HEK293T (cell line): Measurements from ENCODE around the gene SRY.

Experiments used
- CTCF ChIA-PET: fragments of 350-600 bp; formaldehyde crosslinking; extraction: SDS; loops from one replicate; lab custom pipeline; 2021; ENCODE audit warnings: antibody characterized with exemption, inconsistent platforms; lab: Yijun Ruan, JAX
- POLR2A ChIA-PET: fragments of 350-600 bp; formaldehyde crosslinking; extraction: SDS; loops from one replicate; lab custom pipeline; 2020; ENCODE audit warnings: antibody characterized with exemption, inconsistent platforms; lab: Yijun Ruan, JAX
- DNase-seq: peaks from one replicate; pipeline ENCODE4 v3.0.0; 2012; ENCODE audit warnings: mixed read lengths; ENCODE audit errors: extremely low spot score
- ARNT ChIP-seq: fragments of 450-650 bp; IDR thresholded peaks from 2 replicates; pipeline ENCODE4 v1.6.1; 2017; ENCODE audit warnings: mild to moderate bottlenecking
- BHLHE40 ChIP-seq: fragments of 450-650 bp; IDR thresholded peaks from 2 replicates; pipeline ENCODE4 v1.6.1; 2016; ENCODE audit warnings: mild to moderate bottlenecking, moderate library complexity, borderline replicate concordance
- CTBP1 ChIP-seq: fragments of 450-650 bp; IDR thresholded peaks from 2 replicates; pipeline ENCODE4 v1.6.1; 2016; ENCODE audit warnings: borderline replicate concordance
- ELF4 ChIP-seq: fragments of 450-650 bp; IDR thresholded peaks from 2 replicates; pipeline ENCODE4 v1.6.1; 2017; ENCODE audit warnings: antibody characterized with exemption
- FOXA1 ChIP-seq: fragments of 450-650 bp; IDR thresholded peaks from 2 replicates; pipeline ENCODE4 v1.6.1; 2016; ENCODE audit warnings: mild to moderate bottlenecking
- FOXK2 ChIP-seq: fragments of 450-650 bp; IDR thresholded peaks from 2 replicates; pipeline ENCODE4 v1.6.1; 2016; ENCODE audit warnings: mild to moderate bottlenecking
- FOXM1 ChIP-seq: fragments of 450-650 bp; IDR thresholded peaks from 2 replicates; pipeline ENCODE4 v1.6.1; 2017; ENCODE audit warnings: mild to moderate bottlenecking, borderline replicate concordance
- HDGF ChIP-seq: fragments of 450-650 bp; IDR thresholded peaks from 2 replicates; pipeline ENCODE4 v1.6.1; 2017; ENCODE audit warnings: antibody characterized with exemption, borderline replicate concordance
- L3MBTL2 ChIP-seq: fragments of 450-650 bp; conservative IDR thresholded peaks from 2 replicates; pipeline ENCODE4 v1.6.1; 2016; ENCODE audit warnings: mild to moderate bottlenecking
- LEF1 ChIP-seq: fragments of 450-650 bp; IDR thresholded peaks from 2 replicates; pipeline ENCODE4 v1.6.1; 2017; ENCODE audit warnings: mild to moderate bottlenecking, borderline replicate concordance
- NFRKB ChIP-seq: fragments of 450-650 bp; IDR thresholded peaks from 2 replicates; pipeline ENCODE4 v1.6.1; 2016; ENCODE audit warnings: mild to moderate bottlenecking, moderate library complexity
- PKNOX1 ChIP-seq: fragments of 450-650 bp; IDR thresholded peaks from 2 replicates; pipeline ENCODE4 v1.6.1; 2016
- SP1 ChIP-seq: fragments of 450-650 bp; IDR thresholded peaks from 2 replicates; pipeline ENCODE4 v1.6.1; 2017
- SUZ12 ChIP-seq: fragments of 450-650 bp; IDR thresholded peaks from 2 replicates; pipeline ENCODE4 v1.6.1; 2016; ENCODE audit warnings: mild to moderate bottlenecking
- TARDBP ChIP-seq: fragments of 450-650 bp; IDR thresholded peaks from 2 replicates; pipeline ENCODE4 v1.6.1; 2016
- ZNF384 ChIP-seq: fragments of 450-650 bp; IDR thresholded peaks from 2 replicates; pipeline ENCODE4 v1.6.1; 2016

The SRY gene

GRCh38 chrY:2800246-2800645 is 12.8 kb upstream of the SRY start:
- no peak for DNase-seq
- CTCF ChIA-PET, result no interaction called here
- no peak for TF ChIP-seq SUZ12
- TF ChIP-seq FOXK2, result no peak
- TF ChIP-seq TARDBP, result no peak
- no peak for TF ChIP-seq BHLHE40
- TF ChIP-seq ZNF384, result no peak
- no peak for TF ChIP-seq HDGF
- no peak for TF ChIP-seq PKNOX1
- no peak for TF ChIP-seq L3MBTL2
- no peak for TF ChIP-seq FOXM1
- no peak for TF ChIP-seq LEF1
- POLR2A ChIA-PET, result no interaction called here

GRCh38 chrY:2797991-2798390 is 10.5 kb upstream of the SRY start:
- ChIA-PET CTCF (no interaction called here), POLR2A (no interaction called here)
- no peak for TF ChIP-seq FOXM1
- TF ChIP-seq LEF1, result no peak
- TF ChIP-seq FOXA1, result no peak
- TF ChIP-seq ELF4, result no peak
- DNase-seq, result no peak

GRCh38 chrY:2796977-2797523 is 9.6 kb upstream of the SRY start:
- no peak for DNase-seq
- TF ChIP-seq SP1 (no peak), FOXA1 (no peak)
- POLR2A ChIA-PET, result no interaction called here
- CTCF ChIA-PET, result no interaction called here

- CTCF ChIA-PET, result no interaction called here
- TF ChIP-seq FOXA1 (no peak), NFRKB (no peak), CTBP1 (no peak), SUZ12 (no peak), ELF4 (no peak), ZNF384 (no peak), FOXM1 (no peak), TARDBP (no peak), HDGF (no peak), SP1 (no peak), L3MBTL2 (no peak), LEF1 (no peak), FOXK2 (no peak), PKNOX1 (no peak), ARNT (no peak), BHLHE40 (no peak)
- DNase-seq, result no peak
- POLR2A ChIA-PET, result no interaction called here
These were observed 2.3 kb upstream of the SRY start for GRCh38 chrY:2789756-2790155.

- ChIA-PET POLR2A (no interaction called here), CTCF (no interaction called here)
- TF ChIP-seq ELF4 (no peak), SP1 (no peak), FOXM1 (no peak), CTBP1 (no peak), ZNF384 (no peak), FOXK2 (no peak), SUZ12 (no peak), FOXA1 (no peak), LEF1 (no peak)
- DNase-seq, result no peak
These were observed 488 bp downstream of the SRY start for GRCh38 chrY:2786876-2787512.
